Right lobe of liver (tissue), 6 donors: Measurements from ENCODE around the gene DSG2. TPM values are rescaled to one million over a fixed set of nuclear protein-coding genes. Genes with fewer than 3 reads are reported as not detected.

ENCODE experiments used
- ATAC-seq, 4 donors: fragments of 200-7000 bp; cut with Tn5 transposase; one replicate each; pipeline ENCODE4 v1.9.1; 2020; ENCODE audit warnings: mild to moderate bottlenecking in 4 of 4, moderate library complexity in 4 of 4
- DNase-seq, 3 donors: peaks; one replicate each; pipeline ENCODE4 v3.0.0-alpha.2; 2020
- H3K27ac ChIP-seq, 3 donors: fragments of 200-600 bp; one replicate each; pipeline ENCODE4 v1.8.0; 2022
- H3K27me3 ChIP-seq, 2 donors: fragments of 200-600 bp; one replicate each; pipeline ENCODE4 v1.8.0; 2022
- H3K36me3 ChIP-seq, 4 donors: fragments of 200-600 bp; sonication (generic) in 1 of 4; one replicate each; pipeline versions ENCODE4 v1.5.1 to v1.8.0; 2017 to 2022; ENCODE audit warnings: control low read depth in 1 of 4
- H3K4me1 ChIP-seq, 4 donors: fragments of 200-600 bp; sonication (generic) in 1 of 4; one replicate each; pipeline versions ENCODE4 v1.5.1 to v1.8.0; 2017 to 2022; ENCODE audit warnings: control low read depth in 1 of 4
- H3K4me3 ChIP-seq, 3 donors: fragments of 200-600 bp; one replicate each; pipeline ENCODE4 v1.8.0; 2022
- H3K9me3 ChIP-seq, 4 donors: fragments of 200-600 bp; sonication (generic) in 1 of 4; one replicate each; pipeline versions ENCODE4 v1.5.1 to v1.8.0; 2017 to 2022; ENCODE audit warnings: control low read depth in 1 of 4
- POLR2A ChIP-seq: fragments of 450-650 bp; IDR thresholded peaks from one replicate; pipeline ENCODE4 v1.6.1; 2017; ENCODE audit warnings: antibody characterized with exemption, mild to moderate bottlenecking
- WGBS: methylation state at CpG from one replicate; pipeline ENCODE4 v1.1.6; 2018; ENCODE audit warnings: low coverage, low lambda C conversion rate; ENCODE audit not compliant: insufficient coverage; ENCODE audit errors: missing lambda C conversion rate; 5-methylcytosine and 5-hydroxymethylcytosine counted together
- intact Hi-C, 2 donors: fragments of 100-400 bp; cut with DNase I; formaldehyde crosslinking; loops; one replicate each; pipeline versions ENCODE4 v1.11.2 to v1.14.1; 2022
- total RNA-seq, 6 experiments: library from RNA; depleted of rRNA in 2 of 6; stranded (reverse); fragments of >200 nt in 2 of 6; fragmentation: NEBNext Ultra II Directional in 3 of 6; extraction: Animal tissue kit (Norgen Biotek cat#: 25700) in 3 of 6; gene quantifications; one replicate each; pipeline versions ENCODE4 v1.1.0 to v1.2.4, GENCODE V29; 2016 to 2023
- TF ChIP-seq, protein P1 (sequence below), 4 donors: fragments of 200-600 bp in 3 of 4; fragments of 450-650 bp in 1 of 4; IDR thresholded peaks; one replicate each; pipeline versions ENCODE4 v1.5.1 to v1.8.0; 2016 to 2022; ENCODE audit warnings: antibody characterized with exemption in 4 of 4, mild to moderate bottlenecking in 2 of 4
- donor health status: DM: no; HTN: yes; CAD: no.
- donor health status: DM: no; HTN: no; CAD: no.
- donor health status: DM: no; HTN: no; CAD: no.
- donor health status: DM: no; HTN: yes; CAD: no.
- donor health status: DM: no; HTN: yes; CAD: no.

Gene DSG2
- total RNA-seq, 6 experiments from 2014 or later = 9.8 to 27.0 (median 16.4) TPM

DNA sequence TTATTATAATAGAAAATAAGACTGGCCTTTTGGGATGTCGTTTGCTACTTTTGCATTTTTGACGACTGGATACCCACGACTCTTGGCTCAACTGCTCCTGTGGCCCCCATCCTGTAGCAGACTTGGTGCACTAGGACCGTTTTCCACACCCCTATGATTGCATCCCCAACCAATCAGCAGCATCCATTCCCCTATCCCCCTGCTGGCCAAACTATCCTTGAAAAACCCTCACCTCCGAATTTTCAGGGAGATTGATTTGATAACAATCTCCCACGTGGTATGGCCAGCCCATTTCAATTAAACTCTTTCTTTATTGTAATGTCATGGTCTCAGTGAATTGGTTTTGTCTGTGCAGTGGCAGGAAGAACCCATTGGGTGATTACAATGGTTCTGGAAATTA is 55.8 kb downstream of the DSG2 start:
- Histone ChIP-seq H3K4me3 (no peak overlapping the region), H3K27ac (no peak overlapping the region), H3K36me3 (no peaks in the 10 kb centered on the region), H3K4me1 (peaks cover 0 to 35% (median 11%) of the 10 kb centered on the region in 4 donors), H3K9me3 (no peaks in the 10 kb centered on the region), H3K27me3 (no peaks in the 10 kb centered on the region)
- ATAC-seq = no peak
- no peak for DNase-seq
- no peak for TF ChIP-seq POLR2A
- TF ChIP-seq, protein P1, sequence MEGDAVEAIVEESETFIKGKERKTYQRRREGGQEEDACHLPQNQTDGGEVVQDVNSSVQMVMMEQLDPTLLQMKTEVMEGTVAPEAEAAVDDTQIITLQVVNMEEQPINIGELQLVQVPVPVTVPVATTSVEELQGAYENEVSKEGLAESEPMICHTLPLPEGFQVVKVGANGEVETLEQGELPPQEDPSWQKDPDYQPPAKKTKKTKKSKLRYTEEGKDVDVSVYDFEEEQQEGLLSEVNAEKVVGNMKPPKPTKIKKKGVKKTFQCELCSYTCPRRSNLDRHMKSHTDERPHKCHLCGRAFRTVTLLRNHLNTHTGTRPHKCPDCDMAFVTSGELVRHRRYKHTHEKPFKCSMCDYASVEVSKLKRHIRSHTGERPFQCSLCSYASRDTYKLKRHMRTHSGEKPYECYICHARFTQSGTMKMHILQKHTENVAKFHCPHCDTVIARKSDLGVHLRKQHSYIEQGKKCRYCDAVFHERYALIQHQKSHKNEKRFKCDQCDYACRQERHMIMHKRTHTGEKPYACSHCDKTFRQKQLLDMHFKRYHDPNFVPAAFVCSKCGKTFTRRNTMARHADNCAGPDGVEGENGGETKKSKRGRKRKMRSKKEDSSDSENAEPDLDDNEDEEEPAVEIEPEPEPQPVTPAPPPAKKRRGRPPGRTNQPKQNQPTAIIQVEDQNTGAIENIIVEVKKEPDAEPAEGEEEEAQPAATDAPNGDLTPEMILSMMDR (IDR thresholded peaks at IDR 0.05) = no peak
- WGBS = 50% methylated on average over 4 of the region's 6 CpGs
- intact Hi-C loops = no loop called here

DNA sequence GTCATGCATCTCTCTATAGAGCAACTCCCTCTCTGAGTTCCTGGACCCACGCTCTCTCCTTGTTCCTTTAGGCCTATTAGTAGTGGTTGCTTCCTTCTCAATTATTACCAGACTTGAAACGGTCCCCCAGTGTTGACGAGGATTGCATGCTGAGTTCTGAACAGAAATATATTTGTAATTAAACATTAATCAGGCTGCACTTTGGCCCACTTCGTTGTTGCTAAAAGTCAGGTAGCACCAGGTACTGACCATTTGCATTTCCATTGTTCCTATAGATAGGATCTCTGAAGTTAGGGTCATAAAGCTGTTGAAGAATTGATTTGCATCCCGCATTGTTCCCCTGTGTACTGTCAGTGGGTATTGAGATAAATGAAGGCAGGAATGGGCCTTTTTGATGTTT is 56.8 kb downstream of the DSG2 start:
- H3K27me3 ChIP-seq = no peaks in the 10 kb centered on the region
- WGBS = 40% methylated on average over 5 of the region's 5 CpGs
- peak; percentile 44 to 57 (median 50) for ATAC-seq

DNA sequence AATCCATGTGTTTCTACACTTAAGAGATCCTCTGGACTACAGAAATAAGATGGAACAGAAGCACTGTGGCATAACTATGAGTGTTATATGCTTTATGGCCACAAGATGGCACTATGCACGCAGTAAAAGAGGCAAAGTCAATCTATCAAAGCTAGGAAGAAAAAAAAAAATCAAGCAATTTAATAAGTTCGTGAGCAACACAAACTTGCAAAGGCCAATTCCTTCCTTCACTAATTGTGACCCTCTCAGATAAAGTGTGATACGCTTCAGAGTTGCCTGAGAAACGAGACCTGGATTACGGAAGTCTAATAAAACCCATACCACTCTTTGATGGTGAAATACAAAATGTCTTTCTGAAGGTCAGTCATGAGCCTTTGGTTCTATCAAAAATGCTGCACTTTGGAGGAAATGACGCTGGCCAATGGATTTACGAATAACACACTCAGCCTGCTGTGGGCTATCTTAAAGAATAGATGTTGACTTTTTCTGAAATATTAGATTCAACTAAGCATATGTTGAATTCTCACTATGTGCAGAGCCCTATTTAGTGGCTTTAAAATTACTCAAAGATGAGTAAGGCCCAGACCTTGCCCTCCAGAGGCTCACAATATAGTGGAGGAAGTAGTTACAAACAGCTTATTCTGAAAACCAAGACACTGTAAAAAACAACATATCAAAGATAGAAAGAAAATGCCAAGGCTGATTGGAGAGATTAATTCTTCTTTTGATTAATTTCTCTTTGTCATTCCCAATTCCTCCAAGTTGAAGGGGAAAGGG is 58.2 kb downstream of the DSG2 start:
- 9% methylated on average over 7 of the region's 7 CpGs for WGBS
- DNase-seq (no peak), ATAC-seq (peak; percentile 78 to 87 (median 84))
- Histone ChIP-seq H3K4me1 (peaks cover 0 to 33% (median 10%) of the 10 kb centered on the region in 4 donors), H3K36me3 (no peaks in the 10 kb centered on the region), H3K27me3 (no peaks in the 10 kb centered on the region), H3K4me3 (no peak overlapping the region), H3K27ac (no peak overlapping the region), H3K9me3 (no peaks in the 10 kb centered on the region)
- intact Hi-C loops = no loop called here
- TF ChIP-seq, protein P1 (IDR thresholded peaks at IDR 0.05) = peak; percentile 84 to 92 (median 89)
- TF ChIP-seq POLR2A = no peak

More for the DNA sequence above, 56.8 kb downstream of the DSG2 start:
- no peak for DNase-seq
- Histone ChIP-seq H3K27ac (peak overlapping the region in 2 of 3 donors; percentile 19 to 68), H3K36me3 (no peaks in the 10 kb centered on the region), H3K4me1 (peaks cover 0 to 36% (median 11%) of the 10 kb centered on the region in 4 donors), H3K4me3 (no peak overlapping the region), H3K9me3 (no peaks in the 10 kb centered on the region)
- intact Hi-C loops = no loop called here
- TF ChIP-seq, protein P1 (IDR thresholded peaks at IDR 0.05) = no peak
- TF ChIP-seq POLR2A = no peak

DNA sequence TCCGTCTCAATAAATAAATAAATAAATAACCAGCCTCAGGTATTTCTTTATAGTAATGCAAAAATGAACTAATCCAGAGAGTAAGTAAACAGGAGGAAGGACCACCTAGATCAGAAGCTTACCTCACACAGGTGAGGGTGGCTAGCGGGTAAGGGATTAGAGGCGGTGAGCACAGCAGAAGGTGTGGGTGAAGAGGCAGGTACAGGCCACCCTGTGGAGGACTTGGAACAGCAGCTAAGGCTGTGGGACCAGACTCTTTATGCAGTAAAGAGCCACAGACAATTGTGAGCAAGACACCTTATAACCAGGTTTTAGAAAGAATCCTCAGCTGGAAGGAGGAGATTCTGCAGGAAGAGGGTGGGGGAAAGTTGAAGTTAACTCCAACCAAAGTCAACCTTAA is 59.5 kb downstream of the DSG2 start:
- WGBS = 86% methylated on average over 3 of the region's 3 CpGs
- DNase-seq = no peak
- no peak overlapping the region for H3K4me3 ChIP-seq
- no peaks in the 10 kb centered on the region for H3K9me3 ChIP-seq
- H3K4me1 ChIP-seq = peaks cover 0 to 24% (median 8%) of the 10 kb centered on the region in 4 donors
- no peaks in the 10 kb centered on the region for H3K36me3 ChIP-seq
- no peak overlapping the region for H3K27ac ChIP-seq
- intact Hi-C loops = no loop called here
- ATAC-seq = no peak
- TF ChIP-seq POLR2A = no peak
- TF ChIP-seq, protein P1 (IDR thresholded peaks at IDR 0.05) = no peak
- no peaks in the 10 kb centered on the region for H3K27me3 ChIP-seq
